ENCODE results near the gene MTG2.

The MTG2 gene

GRCh38 chr20:62206388-62206775 is 23.6 kb downstream of the MTG2 start:
- no peak for DNase-seq (ENCODE audit: low spot score)

- DNase-seq (ENCODE audit: low spot score), result no peak
These were observed 25.4 kb downstream of the MTG2 start for GRCh38 chr20:62208061-62208794.

- DNase-seq (ENCODE audit: low spot score), result no peak
These were observed 26.2 kb downstream of the MTG2 start for GRCh38 chr20:62208795-62209755.

- DNase-seq (ENCODE audit: low spot score), result no peak
These were observed 27.1 kb downstream of the MTG2 start for GRCh38 chr20:62209850-62210495.

GRCh38 chr20:62210496-62210855 is 27.6 kb downstream of the MTG2 start:
- DNase-seq (ENCODE audit: low spot score), result no peak

GRCh38 chr20:62211216-62211615 is 28.4 kb downstream of the MTG2 start:
- no peak for DNase-seq (ENCODE audit: low spot score)

- no peak for DNase-seq (ENCODE audit: low spot score)
These were observed 29.0 kb downstream of the MTG2 start for GRCh38 chr20:62211769-62212288.

- DNase-seq (ENCODE audit: low spot score), result no peak
These were observed 29.5 kb downstream of the MTG2 start for GRCh38 chr20:62212299-62212698.

GRCh38 chr20:62214067-62214466 is 31.2 kb downstream of the MTG2 start:
- no peak for DNase-seq (ENCODE audit: low spot score)

- no peak for DNase-seq (ENCODE audit: low spot score)
These were observed 32.5 kb downstream of the MTG2 start for GRCh38 chr20:62215020-62215990.

GRCh38 chr20:62215991-62216635 is 33.3 kb downstream of the MTG2 start:
- DNase-seq (ENCODE audit: low spot score), result no peak

GRCh38 chr20:62216636-62217566 is 34.1 kb downstream of the MTG2 start:
- no peak for DNase-seq (ENCODE audit: low spot score)

GRCh38 chr20:62217913-62218773 is 35.3 kb downstream of the MTG2 start:
- DNase-seq (ENCODE audit: low spot score), result no peak

- no peak for DNase-seq (ENCODE audit: low spot score)
These were observed 36.5 kb downstream of the MTG2 start for GRCh38 chr20:62219101-62219991.

- peak; percentile 94 for DNase-seq (ENCODE audit: low spot score)
These were observed 37.3 kb downstream of the MTG2 start, which contains the start of gene HRH3 for GRCh38 chr20:62219992-62220665. Gene HRH3 (minus strand): TSS chr20:62220278. CDS start chr20:62219970, 308 bp downstream.

- no peak for DNase-seq (ENCODE audit: low spot score)
These were observed 38.1 kb downstream of the MTG2 start for GRCh38 chr20:62220666-62221568.
